Activated T-helper 17 cell treated with anti-CD3 and anti-CD28 coated beads, Interleukin-2, amount 50 U/mL, for 72 hours (primary cell): ENCODE data around the gene RABGAP1L. TPM values are rescaled to one million over a fixed set of nuclear protein-coding genes. Genes with fewer than 3 reads are reported as not detected.
"Not testable (repeated sequence)": the region's sequence is repeated elsewhere in the genome, so short reads cannot be mapped to it uniquely, and the experiment has no call there.

ENCODE experiments used
- ATAC-seq: fragments of 150-1000 bp; cut with Tn5 transposase; replicated peaks from 2 replicates; pipeline ENCODE4 v1.10.0; 2021; ENCODE audit warnings: mild to moderate bottlenecking, moderate library complexity
- H3K27ac Mint-ChIP-seq: one replicate; pipeline ENCODE4 v1.8.0; 2022; ENCODE audit warnings: mixed read lengths
- H3K27me3 Mint-ChIP-seq: one replicate; pipeline ENCODE4 v1.8.0; 2022; ENCODE audit warnings: mixed read lengths
- H3K36me3 Mint-ChIP-seq: one replicate; pipeline ENCODE4 v1.8.0; 2022; ENCODE audit warnings: low read depth, mild to moderate bottlenecking, mixed read lengths
- H3K4me1 Mint-ChIP-seq: one replicate; pipeline ENCODE4 v1.8.0; 2022; ENCODE audit warnings: mixed read lengths
- H3K4me3 Mint-ChIP-seq: one replicate; pipeline ENCODE4 v1.8.0; 2022; ENCODE audit warnings: mild to moderate bottlenecking, mixed read lengths
- H3K9me3 Mint-ChIP-seq: one replicate; pipeline ENCODE4 v1.8.0; 2022; ENCODE audit warnings: mixed read lengths
- total RNA-seq, 2 donors: library from RNA; stranded (reverse); gene quantifications; one replicate each; pipeline ENCODE4 v1.2.3, GENCODE V29; 2022

The RABGAP1L gene
- total RNA-seq, 2 donors from 2014 or later = 38.4 to 54.1 TPM

DNA sequence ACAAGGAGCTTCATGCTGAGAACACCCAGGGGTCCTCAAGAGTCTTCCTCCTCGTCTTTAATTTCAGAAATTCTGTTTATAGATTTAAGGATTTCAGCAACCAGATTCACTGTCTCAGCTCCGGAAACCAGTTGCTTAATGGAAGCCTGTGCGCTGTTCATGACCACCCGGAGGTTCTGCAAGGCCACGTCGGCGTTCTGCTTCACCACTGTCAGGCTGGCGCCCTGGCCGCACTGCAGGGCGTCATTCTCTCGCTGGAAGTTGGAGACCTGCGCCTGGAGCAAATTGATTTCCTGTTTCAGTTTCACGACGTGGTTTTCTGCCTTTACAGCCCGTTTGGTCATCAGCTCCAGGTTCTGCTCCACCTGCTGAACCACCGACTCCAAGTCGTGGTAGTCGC lies 885.3 kb downstream of the RABGAP1L start:
- not testable (repeated sequence) for H3K36me3 Mint-ChIP-seq, H3K4me3 Mint-ChIP-seq, ATAC-seq, H3K27ac Mint-ChIP-seq, H3K9me3 Mint-ChIP-seq, H3K4me1 Mint-ChIP-seq
- peaks cover 29% of the 10 kb centered on the region for H3K27me3 Mint-ChIP-seq

Other genes with a start within 250 kb of the RABGAP1L start
- under 1 TPM; 0.35 to 0.77 TPM for gene SERPINC1, start 242.2 kb upstream of the RABGAP1L start, total RNA-seq
- 10 to 100 TPM; 25.4 to 38.5 TPM for gene RC3H1, start 137.2 kb upstream of the RABGAP1L start, total RNA-seq